IMR-90 (cell line): ENCODE measurements around the gene DLG5.
A peak's percentile ranks its signal among the peaks of the same experiment; 100 is the strongest.

Source experiments
- CTCF ChIP-seq: conservative IDR thresholded peaks from 2 replicates; pipeline ENCODE4 v1.5.1; 2012; ENCODE audit warnings: mild to moderate bottlenecking, low read depth, low read length, improper control_type of control experiment
- FOS ChIP-seq: fragments of 150-350 bp; IDR thresholded peaks from 2 replicates; pipeline ENCODE4 v1.6.1; 2016; ENCODE audit warnings: low read depth, low read length
- MAFK ChIP-seq: IDR thresholded peaks from 2 replicates; pipeline ENCODE4 v1.6.1; 2012; ENCODE audit warnings: low read depth, low read length, improper control_type of control experiment
- MXI1 ChIP-seq: IDR thresholded peaks from 2 replicates; pipeline ENCODE4 v1.6.1; 2012; ENCODE audit warnings: low read depth, mild to moderate bottlenecking, low read length, moderate library complexity, borderline replicate concordance
- RAD21 ChIP-seq: IDR thresholded peaks from 2 replicates; pipeline ENCODE4 v1.6.1; 2012; ENCODE audit warnings: low read length, improper control_type of control experiment

- TF ChIP-seq MXI1, result no peak
- TF ChIP-seq CTCF, result 0 out of 2 replicates have a peak, but pooled peaks have one; percentile 1
- no peak for TF ChIP-seq RAD21
- no peak for TF ChIP-seq FOS
- TF ChIP-seq MAFK, result no peak
Measured at GRCh38 chr10:77890097-77890496, 36.5 kb downstream of the DLG5 start.
